ENCODE data around the gene PIK3R6. TPM values are rescaled to one million over a fixed set of nuclear protein-coding genes. Genes with fewer than 3 reads are reported as not detected.
"Not testable (repeated sequence)": the region's sequence is repeated elsewhere in the genome, so short reads cannot be mapped to it uniquely, and the experiment has no call there.

PIK3R6 gene
- total and polyA plus RNA-seq, 2 experiments from 2014 or later: 0.11 to 0.24 TPM

GRCh38 chr17:8805396-8805795 lies 62.1 kb downstream of the PIK3R6 start:
- peaks cover 12% of the 10 kb centered on the region for H3K4me1 Mint-ChIP-seq
- H3K4me3 ChIP-seq; H3K79me2 ChIP-seq (replicated peaks; ENCODE audit: insufficient read depth); H3K4me2 ChIP-seq; H3F3A ChIP-seq (replicated peaks; ENCODE audit: low read depth); H3K27ac Mint-ChIP-seq; H3K36me3 ChIP-seq (ENCODE audit: insufficient read depth); H3K4me3 Mint-ChIP-seq; H3K36me3 Mint-ChIP-seq (ENCODE audit: low read depth); H3K9me3 Mint-ChIP-seq; DNase-seq (ENCODE audit: low spot score); H2AFZ ChIP-seq; H3K27ac ChIP-seq (ENCODE audit: low read depth); H4K20me1 ChIP-seq (replicated peaks; ENCODE audit: insufficient read depth); ATAC-seq; H3K9me2 ChIP-seq (ENCODE audit: insufficient read depth); H3K27me3 ChIP-seq (ENCODE audit: insufficient read depth); H3K4me1 ChIP-seq (ENCODE audit: insufficient read depth): not testable (repeated sequence)
- H3K27me3 Mint-ChIP-seq (ENCODE audit: insufficient read depth, low read depth, poor library complexity): peaks cover 11% of the 10 kb centered on the region

GRCh38 chr17:8803531-8804420 lies 63.7 kb downstream of the PIK3R6 start:
- DNase-seq (ENCODE audit: low spot score): peak; percentile 59
- H2AFZ ChIP-seq: no peak overlapping the region

More at GRCh38 chr17:8803531-8804420, 63.7 kb downstream of the PIK3R6 start:
- Histone ChIP-seq H3F3A (replicated peaks; ENCODE audit: low read depth) (peaks cover 4% of the 10 kb centered on the region; the same call in 1 of the 2 replicates), H3K79me2 (replicated peaks; ENCODE audit: insufficient read depth) (no peaks in the 10 kb centered on the region), H3K27ac (ENCODE audit: low read depth) (no peak overlapping the region), H4K20me1 (replicated peaks; ENCODE audit: insufficient read depth) (no peaks in the 10 kb centered on the region), H3K27me3 (ENCODE audit: insufficient read depth) (no peaks in the 10 kb centered on the region), H3K4me2 (no peak overlapping the region), H3K4me3 (no peak overlapping the region), H3K4me1 (ENCODE audit: insufficient read depth) (no peaks in the 10 kb centered on the region), H3K36me3 (ENCODE audit: insufficient read depth) (no peaks in the 10 kb centered on the region), H3K9me2 (ENCODE audit: insufficient read depth) (no peaks in the 10 kb centered on the region)
- no peak overlapping the region for H3K4me3 Mint-ChIP-seq
- TF ChIP-seq ZNF462 (CRISPR knock-in tag; IDR thresholded peaks at IDR 0.05) (no peak), CTCF (conservative IDR thresholded peaks at IDR 0.05; ENCODE audit: low read depth in 2 of 2) (peak; percentile 26 to 66)
- ATAC-seq: peak; percentile 19
- H3K4me1 Mint-ChIP-seq: peaks cover 19% of the 10 kb centered on the region
- H3K9me3 Mint-ChIP-seq: no peaks in the 10 kb centered on the region; the same call in 2 of the 3 replicates
- H3K27me3 Mint-ChIP-seq (ENCODE audit: insufficient read depth, low read depth, poor library complexity): peaks cover 11% of the 10 kb centered on the region
- no peaks in the 10 kb centered on the region for H3K36me3 Mint-ChIP-seq (ENCODE audit: low read depth)
- H3K27ac Mint-ChIP-seq: no peak overlapping the region
